Measurements from ENCODE around the gene PUM1.

Gene PUM1

DNA sequence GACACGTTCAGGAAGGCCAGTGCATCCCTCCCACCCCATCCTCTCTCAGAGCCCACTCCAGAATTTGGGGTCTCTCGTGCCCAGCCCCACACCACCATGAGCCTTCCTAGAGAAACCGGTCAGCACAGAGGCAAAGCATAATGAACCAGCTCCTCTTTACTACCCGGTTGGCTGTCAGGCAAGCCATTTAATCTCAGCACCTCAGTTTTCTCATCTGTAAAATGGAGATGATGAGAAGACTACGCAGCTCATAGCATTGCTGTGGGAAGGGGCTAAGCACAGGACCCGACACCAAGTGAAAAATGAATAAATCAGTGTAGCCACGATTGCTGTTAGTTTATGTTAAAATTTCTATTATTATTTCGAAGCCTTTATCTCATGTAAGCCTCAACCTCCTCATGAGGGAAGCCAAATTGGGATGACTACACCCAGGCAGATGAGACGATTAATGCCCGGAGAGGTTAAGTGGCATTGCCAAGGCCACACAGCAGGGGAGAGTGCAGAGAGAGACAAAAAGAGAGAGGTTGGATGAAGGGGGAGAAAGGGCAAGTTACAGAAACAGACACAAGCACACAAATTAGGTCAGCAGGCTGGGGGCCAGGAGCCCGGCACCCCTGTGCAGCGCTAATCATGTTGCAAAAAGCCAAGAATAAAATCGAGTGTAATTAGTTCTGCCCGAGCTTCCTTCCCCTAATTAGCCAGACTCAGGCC, 182.7 kb downstream of the PUM1 start:
- in situ Hi-C loops (cut with MboI; ENCODE audit: low sequenced_read_pairs) = no loop called here

Data from hTERT RPE-1 (cell line).